Natural killer cell (primary cell): ENCODE results near the gene TTBK1. TPM values are rescaled to one million over a fixed set of nuclear protein-coding genes. Genes with fewer than 3 reads are reported as not detected.

Experiments used
- ATAC-seq, 3 donors: fragments of 150-1000 bp in 2 of 3; fragments of 200-7000 bp in 1 of 3; cut with Tn5 transposase; 1 replicate in 1 of 3; 2 replicates in 2 of 3; pipeline ENCODE4 v1.10.0; 2021; ENCODE audit warnings: mild to moderate bottlenecking in 2 of 3, moderate library complexity in 2 of 3
- DNase-seq, 2 donors: peaks; one replicate each; pipeline versions ENCODE4 v3.0.0 to v3.0.0-alpha.2; 2013 to 2021; ENCODE audit warnings: mixed read lengths in 1 of 2
- H3K27ac ChIP-seq: one replicate; pipeline ENCODE4 v1.5.1; 2013; ENCODE audit warnings: mild to moderate bottlenecking, low read length
- H3K27me3 ChIP-seq: one replicate; pipeline ENCODE4 v1.6.1; 2013; ENCODE audit warnings: low read length; ENCODE audit not compliant: control insufficient read depth, insufficient read depth
- H3K36me3 ChIP-seq: one replicate; pipeline ENCODE4 v1.6.1; 2013; ENCODE audit warnings: low read length; ENCODE audit not compliant: control insufficient read depth, insufficient read depth
- H3K4me1 ChIP-seq: one replicate; pipeline ENCODE4 v1.6.1; 2013; ENCODE audit warnings: low read length; ENCODE audit not compliant: control insufficient read depth, insufficient read depth
- H3K4me3 ChIP-seq: one replicate; pipeline ENCODE4 v1.5.1; 2013; ENCODE audit warnings: low read length
- H3K9me3 ChIP-seq: one replicate; pipeline ENCODE4 v1.6.1; 2013; ENCODE audit warnings: low read length; ENCODE audit not compliant: control insufficient read depth, insufficient read depth
- H3K27ac Mint-ChIP-seq, 2 donors: one replicate each; pipeline ENCODE4 v1.8.0; 2022; ENCODE audit warnings: mild to moderate bottlenecking in 2 of 2, mixed read lengths in 2 of 2, moderate library complexity in 1 of 2
- H3K27me3 Mint-ChIP-seq, 2 donors: one replicate each; pipeline ENCODE4 v1.8.0; 2022; ENCODE audit warnings: low read depth in 2 of 2, mixed read lengths in 2 of 2
- H3K36me3 Mint-ChIP-seq: one replicate; pipeline ENCODE4 v1.8.0; 2022; ENCODE audit warnings: mixed read lengths
- H3K4me1 Mint-ChIP-seq, 2 donors: one replicate each; pipeline ENCODE4 v1.8.0; 2022; ENCODE audit warnings: mixed read lengths in 2 of 2
- H3K4me3 Mint-ChIP-seq: one replicate; pipeline ENCODE4 v1.8.0; 2022; ENCODE audit warnings: mild to moderate bottlenecking, moderate library complexity, mixed read lengths
- H3K9me3 Mint-ChIP-seq, 2 donors: one replicate each; pipeline ENCODE4 v1.8.0; 2022; ENCODE audit warnings: mixed read lengths in 2 of 2
- WGBS: methylation state at CpG from one replicate; pipeline ENCODE4 v1.1.7; 2013; ENCODE audit warnings: missing lambda C conversion rate; ENCODE audit not compliant: insufficient coverage; 5-methylcytosine and 5-hydroxymethylcytosine counted together
- intact Hi-C: fragments of 100-400 bp; cut with micrococcal nuclease; formaldehyde crosslinking; loops from one replicate; pipeline ENCODE4 v1.14.2; 2022
- total RNA-seq, 4 donors: library from RNA; stranded (reverse); fragments of 120-200 nt in 1 of 4; gene quantifications; one replicate each; pipeline versions ENCODE4 v1.2.3 to v1.2.4, GENCODE V29; 2013 to 2022
- TF ChIP-seq, protein P1 (sequence below): fragments of 200-600 bp; IDR thresholded peaks from one replicate; pipeline ENCODE4 v1.8.0; 2022; ENCODE audit warnings: antibody characterized with exemption

Gene TTBK1
- total RNA-seq, 3 donors from 2014 or later (not counting 1 experiment from before 2014, with no cell fraction given), result 0.07 TPM; not detected in 2

DNA sequence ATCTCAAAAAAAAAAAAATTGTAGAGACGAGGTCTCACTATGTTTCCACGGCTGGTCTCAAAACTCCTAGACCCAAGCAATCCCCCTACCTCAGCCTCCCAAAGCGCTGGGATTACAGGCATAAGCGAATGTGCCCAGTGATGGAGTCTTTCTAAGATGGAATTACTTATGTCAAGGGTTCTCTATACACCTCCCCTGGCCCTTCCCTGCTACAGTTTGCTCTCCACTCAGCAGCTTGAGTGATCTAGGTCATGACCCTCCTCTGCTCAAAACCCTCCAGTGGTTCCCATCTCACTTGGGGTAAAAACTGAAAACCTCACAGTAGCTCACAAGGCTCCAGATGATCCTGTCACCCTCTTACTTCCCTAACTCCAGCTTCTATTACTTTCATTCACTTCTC, 12.2 kb upstream of the TTBK1 start:
- Histone ChIP-seq H3K27ac (no peak overlapping the region), H3K4me1 (peaks cover 17% of the 10 kb centered on the region), H3K36me3 (no peaks in the 10 kb centered on the region), H3K4me3 (no peak overlapping the region), H3K9me3 (no peaks in the 10 kb centered on the region), H3K27me3 (peaks cover 3% of the 10 kb centered on the region)
- WGBS, result 88% methylated on average over 4 of the region's 4 CpGs
- no peaks in the 10 kb centered on the region for H3K36me3 Mint-ChIP-seq
- no peak overlapping the region for H3K27ac Mint-ChIP-seq
- no peaks in the 10 kb centered on the region for H3K9me3 Mint-ChIP-seq
- TF ChIP-seq, protein P1, sequence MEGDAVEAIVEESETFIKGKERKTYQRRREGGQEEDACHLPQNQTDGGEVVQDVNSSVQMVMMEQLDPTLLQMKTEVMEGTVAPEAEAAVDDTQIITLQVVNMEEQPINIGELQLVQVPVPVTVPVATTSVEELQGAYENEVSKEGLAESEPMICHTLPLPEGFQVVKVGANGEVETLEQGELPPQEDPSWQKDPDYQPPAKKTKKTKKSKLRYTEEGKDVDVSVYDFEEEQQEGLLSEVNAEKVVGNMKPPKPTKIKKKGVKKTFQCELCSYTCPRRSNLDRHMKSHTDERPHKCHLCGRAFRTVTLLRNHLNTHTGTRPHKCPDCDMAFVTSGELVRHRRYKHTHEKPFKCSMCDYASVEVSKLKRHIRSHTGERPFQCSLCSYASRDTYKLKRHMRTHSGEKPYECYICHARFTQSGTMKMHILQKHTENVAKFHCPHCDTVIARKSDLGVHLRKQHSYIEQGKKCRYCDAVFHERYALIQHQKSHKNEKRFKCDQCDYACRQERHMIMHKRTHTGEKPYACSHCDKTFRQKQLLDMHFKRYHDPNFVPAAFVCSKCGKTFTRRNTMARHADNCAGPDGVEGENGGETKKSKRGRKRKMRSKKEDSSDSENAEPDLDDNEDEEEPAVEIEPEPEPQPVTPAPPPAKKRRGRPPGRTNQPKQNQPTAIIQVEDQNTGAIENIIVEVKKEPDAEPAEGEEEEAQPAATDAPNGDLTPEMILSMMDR, result no peak
- H3K4me3 Mint-ChIP-seq, result no peak overlapping the region
- intact Hi-C loops, result loop anchor here (10.0 kb wide), 1 partner anchor 274 kb away; no protein-coding TSS in a partner anchor
- peaks cover 10 to 14% of the 10 kb centered on the region in 2 donors for H3K27me3 Mint-ChIP-seq
- H3K4me1 Mint-ChIP-seq, result peaks cover 4 to 5% of the 10 kb centered on the region in 2 donors
- ATAC-seq (no peak), DNase-seq (peak in 1 of 2 donors; percentile 6)

DNA sequence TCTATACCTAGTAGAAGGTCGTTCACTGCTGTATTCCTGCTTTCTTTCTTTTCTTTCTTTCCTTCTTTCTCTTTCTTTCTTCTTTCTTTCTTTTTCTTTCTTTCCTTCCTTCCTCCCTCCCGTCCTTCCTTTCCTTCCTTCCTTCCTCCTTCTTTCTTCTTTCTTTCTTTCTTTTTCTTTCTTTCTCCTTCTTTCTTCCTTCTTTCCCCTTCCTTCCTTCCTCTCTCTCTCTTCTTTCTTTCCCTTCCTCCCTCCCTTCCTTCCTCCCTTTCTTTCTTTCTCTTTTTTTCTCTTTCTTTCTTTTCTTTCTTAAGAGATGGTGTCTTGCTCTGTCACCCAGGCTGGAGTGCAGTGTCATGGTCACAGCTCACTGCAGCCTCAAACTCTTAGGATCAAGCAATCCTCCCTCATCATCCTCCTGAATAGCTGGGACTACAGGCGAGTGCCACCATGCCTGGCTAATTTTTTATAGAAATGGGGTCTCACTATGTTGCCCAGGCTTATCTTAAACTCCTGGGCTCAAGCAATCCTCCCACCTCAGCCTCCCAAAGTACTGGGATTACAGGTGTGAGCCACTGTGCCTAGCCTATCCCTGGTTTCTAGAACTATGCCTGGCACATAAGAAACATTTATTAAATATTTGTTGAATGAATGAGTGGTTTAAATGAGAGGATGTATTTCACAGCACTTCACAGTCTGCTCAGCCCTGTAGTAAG, 11.4 kb upstream of the TTBK1 start:
- Mint-ChIP-seq H3K27ac (no peak overlapping the region), H3K9me3 (no peaks in the 10 kb centered on the region), H3K36me3 (no peaks in the 10 kb centered on the region)

GRCh38 chr6:43235841-43236240, 7.4 kb upstream of the TTBK1 start:
- Mint-ChIP-seq H3K27ac (no peak overlapping the region), H3K4me3 (no peak overlapping the region), H3K36me3 (peaks cover 8% of the 10 kb centered on the region), H3K9me3 (peaks cover 0 to 2% of the 10 kb centered on the region in 2 donors), H3K27me3 (peaks cover 37 to 39% of the 10 kb centered on the region in 2 donors), H3K4me1 (no peaks in the 10 kb centered on the region)
- WGBS, result no CpG with 5 or more reads among the region's 2 CpGs
- Histone ChIP-seq H3K4me3 (no peak overlapping the region), H3K9me3 (no peaks in the 10 kb centered on the region), H3K36me3 (no peaks in the 10 kb centered on the region), H3K27ac (no peak overlapping the region), H3K4me1 (no peaks in the 10 kb centered on the region), H3K27me3 (peaks cover 3% of the 10 kb centered on the region)
- intact Hi-C loops, result loop anchor here (10.0 kb wide), 1 partner anchor 269 kb away; no protein-coding TSS in a partner anchor
- DNase-seq (no peak), ATAC-seq (no peak)
- TF ChIP-seq, protein P1, result no peak

More for the DNA sequence above, 11.4 kb upstream of the TTBK1 start:
- peaks cover 3% of the 10 kb centered on the region for H3K27me3 ChIP-seq
- peaks cover 16 to 17% of the 10 kb centered on the region in 2 donors for H3K27me3 Mint-ChIP-seq
- no peak overlapping the region for H3K27ac ChIP-seq
- no peak for ATAC-seq
- H3K9me3 ChIP-seq, result no peaks in the 10 kb centered on the region
- H3K4me3 Mint-ChIP-seq, result no peak overlapping the region
- no peaks in the 10 kb centered on the region for H3K36me3 ChIP-seq
- DNase-seq, result no peak
- intact Hi-C loops, result loop anchor here (10.0 kb wide), 1 partner anchor 273 kb away; no protein-coding TSS in a partner anchor
- WGBS, result 77% methylated on average over 3 of the region's 3 CpGs
- H3K4me1 Mint-ChIP-seq, result peaks cover 4 to 5% of the 10 kb centered on the region in 2 donors
- TF ChIP-seq, protein P1, result no peak
- H3K4me1 ChIP-seq, result peaks cover 17% of the 10 kb centered on the region
- no peak overlapping the region for H3K4me3 ChIP-seq
